ENCODE measurements around the gene CYP1A1. TPM values are rescaled to one million over a fixed set of nuclear protein-coding genes. Genes with fewer than 3 reads are reported as not detected.

Gene CYP1A1
- total and polyA plus RNA-seq, 8 donors: 0.20 to 0.58 (median 0.40) TPM; not detected in 4

GRCh38 chr15:74727727-74728126, 2.4 kb upstream of the CYP1A1 start:
- peak in 1 of 2 donors; percentile 18 for DNase-seq
- H3K36me3 ChIP-seq: no peaks in the 10 kb centered on the region
- no peaks in the 10 kb centered on the region for H3K9me3 ChIP-seq
- WGBS, 5 donors: 67 to 79% (median 75%) methylated on average over 5 to 7 of the region's 7 CpGs
- H3K27ac ChIP-seq: no peak overlapping the region
- intact Hi-C loops (cut with DNase I; ENCODE audit: low total_unique reads): no loop called here
- no peak for TF ChIP-seq POLR2AphosphoS5 (IDR thresholded peaks at IDR 0.05)
- TF ChIP-seq EP300 (IDR thresholded peaks at IDR 0.05): no peak
- TF ChIP-seq POLR2A (IDR thresholded peaks at IDR 0.05): no peak
- TF ChIP-seq CTCF (IDR thresholded peaks at IDR 0.05): no peak
- peaks cover 10 to 21% (median 18%) of the 10 kb centered on the region in 4 donors for H3K4me1 ChIP-seq
- H3K27me3 ChIP-seq: peaks cover 0 to 80% (median 17%) of the 10 kb centered on the region in 3 donors
- H3K4me3 ChIP-seq: no peak overlapping the region

GRCh38 chr15:74726774-74727164, 1.4 kb upstream of the CYP1A1 start:
- WGBS, 5 donors: 19 to 34% (median 28%) methylated on average over 24 of the region's 24 CpGs
- Histone ChIP-seq H3K36me3 (no peaks in the 10 kb centered on the region), H3K4me3 (peak overlapping the region; percentile 59 to 74 (median 63)), H3K9me3 (no peaks in the 10 kb centered on the region), H3K27me3 (peaks cover 0 to 71% (median 14%) of the 10 kb centered on the region in 3 donors), H3K27ac (peak overlapping the region in 1 of 5 donors; percentile 13), H3K4me1 (peaks cover 10 to 21% (median 18%) of the 10 kb centered on the region in 4 donors)
- peak in 1 of 2 donors; percentile 9 for DNase-seq
- intact Hi-C loops (cut with DNase I; ENCODE audit: low total_unique reads): no loop called here
- TF ChIP-seq POLR2A (IDR thresholded peaks at IDR 0.05) (no peak), EP300 (IDR thresholded peaks at IDR 0.05) (no peak), POLR2AphosphoS5 (IDR thresholded peaks at IDR 0.05) (no peak), CTCF (IDR thresholded peaks at IDR 0.05) (no peak)

DNA sequence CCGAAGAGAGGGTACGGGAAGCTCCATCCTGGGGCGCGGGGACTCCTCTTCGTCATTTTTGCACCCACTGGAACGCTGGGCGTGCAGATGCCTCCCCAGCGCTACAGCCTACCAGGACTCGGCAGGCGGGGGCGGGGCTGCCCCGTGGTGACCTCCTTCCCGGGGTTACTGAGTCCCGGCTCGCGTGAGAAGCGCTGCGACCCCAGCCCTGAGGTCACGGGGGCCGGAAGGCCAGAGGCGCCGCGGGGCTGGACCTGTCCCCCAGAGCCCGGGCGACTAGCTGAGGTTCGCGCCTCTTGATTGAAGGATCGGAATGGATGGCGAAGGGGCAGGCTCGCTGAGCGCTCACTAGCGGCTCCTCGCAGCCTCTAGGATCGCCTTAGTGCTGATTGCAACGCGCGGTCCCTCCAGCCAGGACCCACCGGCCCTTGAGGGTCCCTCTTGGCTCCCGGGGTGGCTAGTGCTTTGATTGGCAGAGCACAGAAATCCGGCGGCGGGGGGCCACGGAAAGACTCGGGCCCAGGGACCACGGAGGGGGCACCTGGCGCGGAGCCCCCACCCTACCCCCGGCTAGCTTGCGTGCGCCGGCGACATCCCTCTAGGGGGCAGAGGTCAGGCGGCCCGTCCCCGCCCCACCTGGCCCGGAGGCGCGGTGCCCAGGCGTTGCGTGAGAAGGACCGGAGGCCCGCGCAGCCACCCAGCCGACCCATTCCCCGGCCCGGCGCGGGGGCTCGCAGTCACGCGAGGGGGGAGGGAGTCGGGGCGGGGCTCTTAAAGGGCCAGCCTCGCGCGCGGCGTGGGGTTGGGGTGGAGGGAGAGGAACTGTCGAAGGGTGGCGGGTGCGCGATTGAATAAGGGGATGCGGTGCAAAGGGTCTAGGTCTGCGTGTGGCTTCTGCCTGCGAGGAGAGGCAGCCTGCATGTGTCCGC, 781 bp upstream of the CYP1A1 start:
- peaks cover 0 to 64% (median 13%) of the 10 kb centered on the region in 3 donors for H3K27me3 ChIP-seq
- peak overlapping the region in 4 of 5 donors; percentile 15 to 61 (median 25) for H3K27ac ChIP-seq
- H3K36me3 ChIP-seq: no peaks in the 10 kb centered on the region

More for the DNA sequence above, 781 bp upstream of the CYP1A1 start:
- Histone ChIP-seq H3K4me1 (peaks cover 10 to 21% (median 18%) of the 10 kb centered on the region in 4 donors), H3K4me3 (peak overlapping the region; percentile 59 to 74 (median 63)), H3K9me3 (no peaks in the 10 kb centered on the region)
- 1 to 4% (median 2%) methylated on average over 17 to 86 of the region's 86 CpGs for WGBS, 5 donors
- intact Hi-C loops (cut with DNase I; ENCODE audit: low total_unique reads): no loop called here
- DNase-seq: peak; percentile 52 to 53
- no peak for TF ChIP-seq EP300 (IDR thresholded peaks at IDR 0.05)
- no peak for TF ChIP-seq POLR2AphosphoS5 (IDR thresholded peaks at IDR 0.05)
- no peak for TF ChIP-seq CTCF (IDR thresholded peaks at IDR 0.05)

Measured in stomach (tissue), 9 donors.